Epithelial cell of esophagus (primary cell): ENCODE measurements around the gene GRIK5.
A peak's percentile ranks its signal among the peaks of the same experiment; 100 is the strongest.

Experiments
- DNase-seq: peaks from one replicate; pipeline ENCODE4 v3.0.0; 2010; ENCODE audit warnings: low read depth
- H3K4me3 ChIP-seq: 2 replicates; pipeline ENCODE4 v1.5.1; 2011; ENCODE audit warnings: mild to moderate bottlenecking, low read length, control low read depth
- TF ChIP-seq, protein P1 (sequence below): IDR thresholded peaks from 2 replicates; pipeline ENCODE4 v1.5.1; 2011; ENCODE audit warnings: low read depth, mild to moderate bottlenecking, low read length, control low read depth, inconsistent platforms; ENCODE audit not compliant: insufficient read depth; ENCODE audit errors: missing control alignments

The GRIK5 gene

GRCh38 chr19:42060117-42060516 is 9.9 kb downstream of the GRIK5 start:
- TF ChIP-seq, protein P1, sequence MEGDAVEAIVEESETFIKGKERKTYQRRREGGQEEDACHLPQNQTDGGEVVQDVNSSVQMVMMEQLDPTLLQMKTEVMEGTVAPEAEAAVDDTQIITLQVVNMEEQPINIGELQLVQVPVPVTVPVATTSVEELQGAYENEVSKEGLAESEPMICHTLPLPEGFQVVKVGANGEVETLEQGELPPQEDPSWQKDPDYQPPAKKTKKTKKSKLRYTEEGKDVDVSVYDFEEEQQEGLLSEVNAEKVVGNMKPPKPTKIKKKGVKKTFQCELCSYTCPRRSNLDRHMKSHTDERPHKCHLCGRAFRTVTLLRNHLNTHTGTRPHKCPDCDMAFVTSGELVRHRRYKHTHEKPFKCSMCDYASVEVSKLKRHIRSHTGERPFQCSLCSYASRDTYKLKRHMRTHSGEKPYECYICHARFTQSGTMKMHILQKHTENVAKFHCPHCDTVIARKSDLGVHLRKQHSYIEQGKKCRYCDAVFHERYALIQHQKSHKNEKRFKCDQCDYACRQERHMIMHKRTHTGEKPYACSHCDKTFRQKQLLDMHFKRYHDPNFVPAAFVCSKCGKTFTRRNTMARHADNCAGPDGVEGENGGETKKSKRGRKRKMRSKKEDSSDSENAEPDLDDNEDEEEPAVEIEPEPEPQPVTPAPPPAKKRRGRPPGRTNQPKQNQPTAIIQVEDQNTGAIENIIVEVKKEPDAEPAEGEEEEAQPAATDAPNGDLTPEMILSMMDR: no peak
- no peak for DNase-seq
- no peak overlapping the region for H3K4me3 ChIP-seq

- TF ChIP-seq, protein P1: no peak
- H3K4me3 ChIP-seq: no peak overlapping the region
- no peak for DNase-seq
Measured at GRCh38 chr19:42059196-42059595, 10.8 kb downstream of the GRIK5 start.

DNA sequence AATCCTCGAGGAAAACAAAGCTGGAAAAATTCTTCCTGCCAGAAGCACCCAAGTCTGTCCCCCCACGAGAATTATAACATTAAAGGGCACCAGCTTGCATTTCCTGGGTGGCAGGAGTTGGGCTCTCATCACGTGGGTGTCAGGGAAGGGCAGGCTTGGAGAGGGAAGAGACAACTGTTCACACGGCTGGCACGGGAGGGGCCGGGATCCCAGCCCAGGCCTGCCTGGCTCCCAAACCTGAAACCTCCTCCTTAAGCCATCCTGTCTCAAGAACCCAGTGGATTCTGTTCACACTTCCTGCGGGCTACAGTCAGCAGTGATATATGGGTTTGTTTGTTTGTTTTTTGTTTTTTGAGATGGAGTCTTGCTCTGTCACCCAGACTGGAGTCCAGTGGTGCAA is 12.2 kb downstream of the GRIK5 start:
- no peak overlapping the region for H3K4me3 ChIP-seq
- DNase-seq: peak; percentile 30
- TF ChIP-seq, protein P1: no peak

- TF ChIP-seq, protein P1: no peak
- H3K4me3 ChIP-seq: no peak overlapping the region
- no peak for DNase-seq
Measured at GRCh38 chr19:42054205-42054604, 15.8 kb downstream of the GRIK5 start.

- TF ChIP-seq, protein P1: no peak
- DNase-seq: peak; percentile 60
- H3K4me3 ChIP-seq: no peak overlapping the region
Measured at GRCh38 chr19:42053037-42053935, 16.7 kb downstream of the GRIK5 start.

- H3K4me3 ChIP-seq: no peak overlapping the region
- peak; percentile 19 for DNase-seq
Measured at GRCh38 chr19:42052241-42052863, 17.7 kb downstream of the GRIK5 start.

More at GRCh38 chr19:42052241-42052863, 17.7 kb downstream of the GRIK5 start:
- TF ChIP-seq, protein P1: no peak
